Fibroblast of pulmonary artery (primary cell): ENCODE data around the gene HOXD11.

ENCODE experiments used
- DNase-seq: peaks from one replicate; pipeline ENCODE4 v3.0.0-alpha.2; 2010; ENCODE audit warnings: low read depth
- H3K4me3 ChIP-seq: replicated peaks from 2 replicates; pipeline ENCODE4 v1.5.1; 2011; ENCODE audit warnings: low read depth, mild to moderate bottlenecking, control low read depth, low read length, moderate library complexity
- CTCF ChIP-seq: IDR thresholded peaks from 2 replicates; pipeline ENCODE4 v1.5.1; 2011; ENCODE audit warnings: mild to moderate bottlenecking, control low read depth, low read length, inconsistent platforms; ENCODE audit errors: missing control alignments

Gene HOXD11

GRCh38 chr2:176096243-176096985, 10.7 kb upstream of the HOXD11 start:
- peak overlapping the region; percentile 34 for H3K4me3 ChIP-seq
- TF ChIP-seq CTCF = no peak
- no peak for DNase-seq

DNA sequence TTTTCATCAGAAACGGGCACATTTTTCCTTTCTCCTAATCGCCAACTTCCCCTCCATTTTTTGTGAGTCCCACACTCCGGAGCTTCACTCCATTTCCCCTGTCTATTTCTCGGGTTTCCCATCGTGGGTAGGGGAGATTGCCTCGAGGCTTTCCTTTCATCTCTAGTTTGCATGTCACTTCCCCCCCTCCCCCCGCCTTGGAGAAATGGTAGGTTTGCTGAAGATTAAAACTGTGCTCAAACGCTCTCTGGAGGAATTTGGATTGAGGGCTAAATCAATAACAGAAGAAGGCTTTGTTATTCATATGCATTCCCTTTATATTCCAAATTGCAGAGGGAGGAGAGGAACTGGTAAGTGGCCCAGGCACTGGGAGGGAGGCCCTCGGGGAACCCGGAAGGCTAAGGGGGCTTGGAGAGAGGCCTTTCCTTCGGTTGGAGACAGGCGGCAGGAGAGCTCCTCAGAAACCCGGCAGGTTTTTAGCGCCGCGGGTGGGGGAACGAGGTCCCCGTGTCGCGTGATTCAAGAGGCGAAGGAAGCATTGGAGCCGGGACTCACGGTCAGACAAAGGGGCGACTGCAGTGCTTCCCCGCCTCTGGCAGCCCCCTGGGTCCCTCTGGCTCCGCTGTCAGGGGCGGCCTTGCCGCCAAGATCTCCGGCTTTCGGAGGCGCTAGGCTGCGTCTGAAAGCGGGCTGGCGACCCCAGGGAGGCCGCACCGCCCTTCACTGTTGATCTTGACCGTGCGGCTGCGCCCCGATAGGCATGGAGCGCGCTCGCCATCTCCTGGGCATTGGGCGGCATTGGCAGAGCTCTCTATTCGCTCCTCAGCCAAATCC, 9.9 kb upstream of the HOXD11 start:
- H3K4me3 ChIP-seq = peak overlapping the region; percentile 34
- peak; percentile 82 for TF ChIP-seq CTCF
- DNase-seq = peak; percentile 63

GRCh38 chr2:176097820-176098365, 9.2 kb upstream of the HOXD11 start:
- TF ChIP-seq CTCF = no peak
- H3K4me3 ChIP-seq = no peak overlapping the region
- no peak for DNase-seq

DNA sequence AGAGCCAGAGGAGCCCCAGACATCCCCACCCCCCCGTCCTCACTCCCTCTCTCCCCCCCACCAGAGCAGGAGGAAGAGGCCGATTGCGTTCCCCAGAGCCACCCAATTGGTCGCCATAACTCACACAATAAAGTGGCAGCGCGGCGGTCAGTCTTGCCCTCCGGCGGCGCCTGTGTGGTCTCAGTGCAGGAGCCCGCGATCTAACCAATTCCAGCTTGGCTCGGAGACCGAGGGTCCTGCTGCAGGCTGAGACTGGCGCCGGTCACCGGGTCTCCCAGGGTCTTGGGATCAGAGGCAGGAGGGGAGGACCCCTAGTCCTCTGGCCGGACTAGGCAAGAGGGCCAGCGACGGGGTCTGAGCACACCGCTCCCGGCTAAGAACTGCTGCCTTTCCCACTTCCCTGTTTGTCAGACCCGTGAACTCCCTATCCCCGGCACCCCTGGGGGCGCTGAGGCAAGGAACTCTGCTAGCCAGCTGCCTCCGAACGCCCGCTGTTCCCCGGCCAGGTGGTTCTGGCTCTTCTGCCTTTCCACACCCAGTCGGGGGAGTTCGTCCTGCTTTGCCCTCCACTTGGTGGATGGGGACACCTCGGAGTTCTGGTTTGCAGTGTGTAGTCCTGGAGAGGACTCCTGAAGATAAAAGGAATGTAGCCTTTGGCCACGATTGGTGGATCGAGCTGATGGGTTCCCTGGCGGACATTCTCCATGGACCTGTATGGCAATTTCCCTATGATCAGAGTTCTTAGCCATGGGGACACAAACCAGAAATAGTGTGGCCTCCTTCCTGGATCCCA, 8.5 kb upstream of the HOXD11 start:
- DNase-seq = no peak
- no peak for TF ChIP-seq CTCF
- H3K4me3 ChIP-seq = no peak overlapping the region

GRCh38 chr2:176099159-176099727, 7.8 kb upstream of the HOXD11 start:
- no peak for TF ChIP-seq CTCF
- DNase-seq = no peak
- H3K4me3 ChIP-seq = no peak overlapping the region
